ENCODE data around the gene FNIP2. TPM values are rescaled to one million over a fixed set of nuclear protein-coding genes. Genes with fewer than 3 reads are reported as not detected.

The FNIP2 gene
- polyA plus RNA-seq, 1 donor from 2014 or later, result 51.7 TPM

DNA sequence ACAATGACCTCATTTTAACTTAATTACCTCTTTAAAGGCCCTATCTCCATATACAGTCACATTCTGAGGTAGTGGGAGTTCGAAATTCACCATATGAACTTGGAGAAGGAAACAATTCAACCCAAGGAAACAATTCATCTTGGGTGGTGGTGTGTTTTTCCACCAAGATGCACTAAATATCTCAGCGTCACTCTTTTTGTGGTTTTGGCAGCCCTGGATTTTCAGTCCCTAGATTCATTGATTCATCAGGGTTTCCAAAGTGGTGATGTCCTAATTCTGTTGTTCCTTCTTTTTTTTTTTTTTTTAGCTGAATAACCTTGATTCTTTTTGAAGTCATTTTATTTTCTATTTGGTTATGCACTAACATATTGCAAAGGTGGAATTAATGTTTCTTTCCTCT is 171.4 kb downstream of the FNIP2 start:
- Histone ChIP-seq H3K27ac (ENCODE audit: low read length) (no peak overlapping the region), H3K9ac (ENCODE audit: low read length) (no peak overlapping the region), H3K36me3 (ENCODE audit: insufficient read depth, low read length) (no peaks in the 10 kb centered on the region), H3K27me3 (ENCODE audit: insufficient read depth, low read depth, low read length) (no peaks in the 10 kb centered on the region), H3K79me2 (replicated peaks; ENCODE audit: insufficient read depth, low read length) (no peaks in the 10 kb centered on the region), H4K20me1 (ENCODE audit: insufficient read depth) (no peaks in the 10 kb centered on the region), H2AFZ (ENCODE audit: low read depth, low read length) (no peak overlapping the region), H3K9me3 (ENCODE audit: low read length) (no peaks in the 10 kb centered on the region), H3F3A (ENCODE audit: insufficient read depth, low read length, poor library complexity, severe bottlenecking) (no peaks in the 10 kb centered on the region), H3K4me3 (ENCODE audit: low read length) (no peak overlapping the region), H3K4me2 (ENCODE audit: low read length) (no peak overlapping the region), H3K9me2 (ENCODE audit: insufficient read depth, low read length) (no peaks in the 10 kb centered on the region)
- TF ChIP-seq RAD21 (conservative IDR thresholded peaks at IDR 0.05) (no peak), SMC3 (conservative IDR thresholded peaks at IDR 0.05; ENCODE audit: poor library complexity) (no peak), POLR2AphosphoS5 (IDR thresholded peaks at IDR 0.05) (no peak), TAF1 (IDR thresholded peaks at IDR 0.05; ENCODE audit: low read depth) (no peak), EP300 (conservative IDR thresholded peaks at IDR 0.05; ENCODE audit: poor library complexity, severe bottlenecking) (no peak), EZH2 (IDR thresholded peaks at IDR 0.05; ENCODE audit: borderline replicate concordance, insufficient read depth, low read length, poor library complexity, severe bottlenecking) (no peak), MXI1 (conservative IDR thresholded peaks at IDR 0.05; ENCODE audit: poor library complexity, severe bottlenecking) (no peak)
- TF ChIP-seq, protein P1, sequence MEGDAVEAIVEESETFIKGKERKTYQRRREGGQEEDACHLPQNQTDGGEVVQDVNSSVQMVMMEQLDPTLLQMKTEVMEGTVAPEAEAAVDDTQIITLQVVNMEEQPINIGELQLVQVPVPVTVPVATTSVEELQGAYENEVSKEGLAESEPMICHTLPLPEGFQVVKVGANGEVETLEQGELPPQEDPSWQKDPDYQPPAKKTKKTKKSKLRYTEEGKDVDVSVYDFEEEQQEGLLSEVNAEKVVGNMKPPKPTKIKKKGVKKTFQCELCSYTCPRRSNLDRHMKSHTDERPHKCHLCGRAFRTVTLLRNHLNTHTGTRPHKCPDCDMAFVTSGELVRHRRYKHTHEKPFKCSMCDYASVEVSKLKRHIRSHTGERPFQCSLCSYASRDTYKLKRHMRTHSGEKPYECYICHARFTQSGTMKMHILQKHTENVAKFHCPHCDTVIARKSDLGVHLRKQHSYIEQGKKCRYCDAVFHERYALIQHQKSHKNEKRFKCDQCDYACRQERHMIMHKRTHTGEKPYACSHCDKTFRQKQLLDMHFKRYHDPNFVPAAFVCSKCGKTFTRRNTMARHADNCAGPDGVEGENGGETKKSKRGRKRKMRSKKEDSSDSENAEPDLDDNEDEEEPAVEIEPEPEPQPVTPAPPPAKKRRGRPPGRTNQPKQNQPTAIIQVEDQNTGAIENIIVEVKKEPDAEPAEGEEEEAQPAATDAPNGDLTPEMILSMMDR (IDR thresholded peaks at IDR 0.05; ENCODE audit: poor library complexity, severe bottlenecking), result no peak
- TF ChIP-seq, protein P2, sequence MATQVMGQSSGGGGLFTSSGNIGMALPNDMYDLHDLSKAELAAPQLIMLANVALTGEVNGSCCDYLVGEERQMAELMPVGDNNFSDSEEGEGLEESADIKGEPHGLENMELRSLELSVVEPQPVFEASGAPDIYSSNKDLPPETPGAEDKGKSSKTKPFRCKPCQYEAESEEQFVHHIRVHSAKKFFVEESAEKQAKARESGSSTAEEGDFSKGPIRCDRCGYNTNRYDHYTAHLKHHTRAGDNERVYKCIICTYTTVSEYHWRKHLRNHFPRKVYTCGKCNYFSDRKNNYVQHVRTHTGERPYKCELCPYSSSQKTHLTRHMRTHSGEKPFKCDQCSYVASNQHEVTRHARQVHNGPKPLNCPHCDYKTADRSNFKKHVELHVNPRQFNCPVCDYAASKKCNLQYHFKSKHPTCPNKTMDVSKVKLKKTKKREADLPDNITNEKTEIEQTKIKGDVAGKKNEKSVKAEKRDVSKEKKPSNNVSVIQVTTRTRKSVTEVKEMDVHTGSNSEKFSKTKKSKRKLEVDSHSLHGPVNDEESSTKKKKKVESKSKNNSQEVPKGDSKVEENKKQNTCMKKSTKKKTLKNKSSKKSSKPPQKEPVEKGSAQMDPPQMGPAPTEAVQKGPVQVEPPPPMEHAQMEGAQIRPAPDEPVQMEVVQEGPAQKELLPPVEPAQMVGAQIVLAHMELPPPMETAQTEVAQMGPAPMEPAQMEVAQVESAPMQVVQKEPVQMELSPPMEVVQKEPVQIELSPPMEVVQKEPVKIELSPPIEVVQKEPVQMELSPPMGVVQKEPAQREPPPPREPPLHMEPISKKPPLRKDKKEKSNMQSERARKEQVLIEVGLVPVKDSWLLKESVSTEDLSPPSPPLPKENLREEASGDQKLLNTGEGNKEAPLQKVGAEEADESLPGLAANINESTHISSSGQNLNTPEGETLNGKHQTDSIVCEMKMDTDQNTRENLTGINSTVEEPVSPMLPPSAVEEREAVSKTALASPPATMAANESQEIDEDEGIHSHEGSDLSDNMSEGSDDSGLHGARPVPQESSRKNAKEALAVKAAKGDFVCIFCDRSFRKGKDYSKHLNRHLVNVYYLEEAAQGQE (IDR thresholded peaks at IDR 0.05; ENCODE audit: borderline replicate concordance), result no peak

DNA sequence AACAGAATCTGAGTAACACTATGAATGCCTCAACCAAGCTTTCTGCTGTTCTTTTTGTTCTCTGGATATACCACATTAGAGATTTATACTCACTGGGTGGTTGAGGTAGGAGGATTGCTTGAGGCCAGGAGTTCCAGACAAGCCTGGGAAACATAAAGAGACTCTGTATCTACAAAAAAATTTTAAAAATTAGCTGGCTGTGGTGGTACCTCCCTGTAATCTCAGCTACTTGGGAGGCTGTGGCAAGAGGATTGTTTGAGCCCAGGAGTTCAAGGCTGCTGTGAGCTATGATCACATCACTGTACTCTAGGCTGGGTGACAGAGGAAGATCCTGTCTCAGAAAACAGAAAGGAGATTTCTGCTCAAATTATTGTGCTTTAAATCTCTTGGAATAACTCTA is 172.5 kb downstream of the FNIP2 start:
- Histone ChIP-seq H3F3A (ENCODE audit: insufficient read depth, low read length, poor library complexity, severe bottlenecking) (no peaks in the 10 kb centered on the region), H4K20me1 (ENCODE audit: insufficient read depth) (no peaks in the 10 kb centered on the region), H3K4me3 (ENCODE audit: low read length) (no peak overlapping the region), H3K36me3 (ENCODE audit: insufficient read depth, low read length) (no peaks in the 10 kb centered on the region), H3K79me2 (replicated peaks; ENCODE audit: insufficient read depth, low read length) (no peaks in the 10 kb centered on the region), H3K9me2 (ENCODE audit: insufficient read depth, low read length) (no peaks in the 10 kb centered on the region), H3K9ac (ENCODE audit: low read length) (no peak overlapping the region), H3K9me3 (ENCODE audit: low read length) (no peaks in the 10 kb centered on the region), H3K27me3 (ENCODE audit: insufficient read depth, low read depth, low read length) (no peaks in the 10 kb centered on the region), H3K27ac (ENCODE audit: low read length) (no peak overlapping the region), H2AFZ (ENCODE audit: low read depth, low read length) (no peak overlapping the region), H3K4me2 (ENCODE audit: low read length) (no peak overlapping the region)
- no peak for TF ChIP-seq EZH2 (IDR thresholded peaks at IDR 0.05; ENCODE audit: borderline replicate concordance, insufficient read depth, low read length, poor library complexity, severe bottlenecking)
- no peak for TF ChIP-seq TAF1 (IDR thresholded peaks at IDR 0.05; ENCODE audit: low read depth)
- TF ChIP-seq MXI1 (conservative IDR thresholded peaks at IDR 0.05; ENCODE audit: poor library complexity, severe bottlenecking), result no peak
- no peak for TF ChIP-seq SMC3 (conservative IDR thresholded peaks at IDR 0.05; ENCODE audit: poor library complexity)
- no peak for TF ChIP-seq RAD21 (conservative IDR thresholded peaks at IDR 0.05)
- TF ChIP-seq EP300 (conservative IDR thresholded peaks at IDR 0.05; ENCODE audit: poor library complexity, severe bottlenecking), result no peak
- TF ChIP-seq, protein P1 (IDR thresholded peaks at IDR 0.05; ENCODE audit: poor library complexity, severe bottlenecking), result no peak
- no peak for TF ChIP-seq POLR2AphosphoS5 (IDR thresholded peaks at IDR 0.05)
- TF ChIP-seq, protein P2 (IDR thresholded peaks at IDR 0.05; ENCODE audit: borderline replicate concordance), result no peak

Data from neural cell (in vitro differentiated cells).